HepG2 (cell line): ENCODE results near the gene ITGB7. TPM values are rescaled to one million over a fixed set of nuclear protein-coding genes. Genes with fewer than 3 reads are reported as not detected.

ENCODE experiments used
- BORCS8-MEF2B ChIP-seq: sonication (generic); formaldehyde crosslinking; IDR thresholded peaks from 2 replicates; pipeline ENCODE4 v1.8.0; 2022; ENCODE audit warnings: mild to moderate bottlenecking, missing genetic modification reagents
- E2F5 ChIP-seq: sonication (generic); formaldehyde crosslinking; conservative IDR thresholded peaks from 2 replicates; pipeline ENCODE4 v1.4.0; 2020; ENCODE audit warnings: missing genetic modification reagents
- HIVEP1 ChIP-seq: sonication (generic); formaldehyde crosslinking; IDR thresholded peaks from 2 replicates; pipeline ENCODE4 v1.4.0; 2020; ENCODE audit warnings: mild to moderate bottlenecking, missing genetic modification reagents
- HMG20A ChIP-seq: IDR thresholded peaks from 2 replicates; pipeline ENCODE4 v1.6.1; 2016; ENCODE audit warnings: borderline replicate concordance
- KDM5A ChIP-seq: fragments of 200-600 bp; sonication (generic); IDR thresholded peaks from 2 replicates; pipeline ENCODE4 v1.7.0; 2018; ENCODE audit warnings: antibody characterized with exemption, mild to moderate bottlenecking, low read length, borderline replicate concordance
- KLF11 ChIP-seq: IDR thresholded peaks from 2 replicates; pipeline ENCODE4 v1.6.1; 2016; ENCODE audit warnings: missing compliant biosample characterization
- MEIS2 ChIP-seq: sonication (generic); formaldehyde crosslinking; IDR thresholded peaks from 2 replicates; pipeline ENCODE4 v1.9.0; 2021; ENCODE audit warnings: mild to moderate bottlenecking, missing genetic modification reagents
- MIXL1 ChIP-seq: IDR thresholded peaks from 2 replicates; pipeline ENCODE4 v1.6.1; 2016
- NFE2 ChIP-seq: sonication (generic); formaldehyde crosslinking; IDR thresholded peaks from 2 replicates; pipeline ENCODE4 v1.4.0; 2020; ENCODE audit warnings: missing genetic modification reagents
- PAX8 ChIP-seq: sonication (generic); formaldehyde crosslinking; IDR thresholded peaks from 2 replicates; pipeline ENCODE4 v1.8.0; 2022; ENCODE audit warnings: mild to moderate bottlenecking, missing genetic modification reagents, borderline replicate concordance
- SIX4 ChIP-seq: sonication (generic); formaldehyde crosslinking; IDR thresholded peaks from 2 replicates; pipeline ENCODE4 v1.4.0; 2020; ENCODE audit warnings: missing genetic modification reagents
- ZNF577 ChIP-seq: sonication (generic); formaldehyde crosslinking; IDR thresholded peaks from 2 replicates; pipeline ENCODE4 v1.4.0; 2020; ENCODE audit warnings: mild to moderate bottlenecking, low read depth, missing genetic modification reagents, borderline replicate concordance
- ZNF615 ChIP-seq: sonication (generic); formaldehyde crosslinking; IDR thresholded peaks from 2 replicates; pipeline ENCODE4 v1.5.0; 2020; ENCODE audit warnings: mild to moderate bottlenecking, missing genetic modification reagents, borderline replicate concordance
- ZSCAN12 ChIP-seq: sonication (generic); formaldehyde crosslinking; IDR thresholded peaks from 2 replicates; pipeline ENCODE4 v1.9.0; 2021; ENCODE audit warnings: mild to moderate bottlenecking, missing genetic modification reagents
- polyA plus RNA-seq, 8 experiments: library from polyadenylated mRNA; depleted of rRNA in 3 of 8; stranded (reverse) in 7 of 8; unstranded in 1 of 8; fragments of >200 nt; fragmentation: Illumina TruSeq in 4 of 8; extraction: Trizol in 4 of 8; gene quantifications; 2 replicates each; pipeline versions ENCODE4 v1.2.1 to v1.2.3, GENCODE V29; 2011 to 2016; ENCODE audit warnings: low read depth in 4 of 8, missing spikeins in 1 of 8, mixed read lengths in 1 of 8; ENCODE audit not compliant: insufficient read depth in 1 of 8
- total RNA-seq, 5 experiments: library from RNA; depleted of rRNA; stranded (reverse); fragments of >200 nt; fragmentation: Illumina TruSeq; extraction: Trizol; gene quantifications; 2 replicates each; pipeline ENCODE4 v1.2.3, GENCODE V29; 2016; ENCODE audit warnings: low read depth in 1 of 5
- TF ChIP-seq, protein P1 (sequence below): sonication (generic); formaldehyde crosslinking; IDR thresholded peaks from 2 replicates; pipeline ENCODE4 v1.9.0; 2021; ENCODE audit warnings: mild to moderate bottlenecking, missing genetic modification reagents
- TF ChIP-seq, protein P2 (sequence below): sonication (generic); formaldehyde crosslinking; IDR thresholded peaks from 2 replicates; pipeline ENCODE4 v1.8.1; 2022; ENCODE audit warnings: low read depth, mild to moderate bottlenecking, missing genetic modification reagents

Gene ITGB7
- total and polyA plus RNA-seq, 2 of the 13 experiments (the other 11 are each of a cell fraction or from before 2014, with no cell fraction given): 0.16 to 0.18 TPM

DNA sequence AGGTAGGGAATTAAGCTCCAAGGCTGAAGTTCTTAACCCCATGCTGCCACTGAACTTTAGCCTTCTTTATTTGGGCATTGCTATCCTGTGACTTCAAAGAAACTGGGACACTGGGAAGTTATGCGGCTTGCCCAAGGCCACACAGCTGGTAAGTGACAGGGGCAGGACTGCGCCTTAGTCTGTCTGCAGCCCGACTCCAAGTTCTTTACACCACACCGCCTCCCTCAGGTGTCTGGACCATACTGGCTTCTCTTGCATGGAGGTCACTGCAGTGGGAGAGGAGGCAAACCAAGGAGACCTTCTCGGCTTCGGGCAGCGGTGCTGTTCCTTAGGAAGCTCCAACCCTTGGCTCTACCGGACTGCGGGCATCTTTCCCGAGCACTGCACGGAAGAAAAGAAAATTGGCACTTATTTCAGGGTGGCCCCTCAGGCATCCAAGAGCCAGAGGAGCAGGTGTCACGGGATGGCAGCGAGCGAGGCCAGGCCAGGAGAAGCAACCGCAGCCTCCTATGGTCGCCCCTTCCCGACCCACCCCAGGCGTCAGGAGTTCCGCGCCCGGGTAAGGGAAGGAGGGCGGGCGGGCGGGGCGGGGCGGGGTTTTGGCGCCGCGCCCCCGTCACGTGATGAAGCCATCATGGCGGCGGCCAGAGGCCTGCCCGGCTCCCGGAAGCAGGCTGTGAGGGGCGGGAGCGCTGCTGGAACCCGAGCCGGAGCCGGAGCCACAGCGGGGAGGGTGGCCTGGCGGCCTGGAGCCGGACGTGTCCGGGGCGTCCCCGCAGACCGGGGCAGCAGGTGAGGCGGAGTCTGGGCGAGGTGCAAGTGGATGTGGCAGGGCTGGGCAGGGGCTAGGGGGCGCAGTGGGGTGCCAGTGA lies 44.7 kb upstream of the ITGB7 start (continued):
- TF ChIP-seq ZSCAN12 (CRISPR knock-in tag) (no peak), PAX8 (no peak), HIVEP1 (CRISPR knock-in tag) (peak; percentile 23; the same call in 1 of the 2 replicates), NFE2 (no peak), BORCS8-MEF2B (CRISPR knock-in tag) (peak; percentile 70), HMG20A (CRISPR knock-in tag) (peak; percentile 5; the same call in 1 of the 2 replicates), KDM5A (peak; percentile 76), ZNF577 (CRISPR knock-in tag) (no peak), SIX4 (CRISPR knock-in tag) (no peak), MEIS2 (CRISPR knock-in tag) (peak; percentile 51; the same call in 1 of the 2 replicates), E2F5 (CRISPR knock-in tag) (peak; percentile 40; the same call in 1 of the 2 replicates), MIXL1 (CRISPR knock-in tag) (0 out of 2 replicates have a peak, but pooled peaks have one; percentile 10), KLF11 (CRISPR knock-in tag) (no peak), ZNF615 (CRISPR knock-in tag) (no peak)
- TF ChIP-seq, protein P1, sequence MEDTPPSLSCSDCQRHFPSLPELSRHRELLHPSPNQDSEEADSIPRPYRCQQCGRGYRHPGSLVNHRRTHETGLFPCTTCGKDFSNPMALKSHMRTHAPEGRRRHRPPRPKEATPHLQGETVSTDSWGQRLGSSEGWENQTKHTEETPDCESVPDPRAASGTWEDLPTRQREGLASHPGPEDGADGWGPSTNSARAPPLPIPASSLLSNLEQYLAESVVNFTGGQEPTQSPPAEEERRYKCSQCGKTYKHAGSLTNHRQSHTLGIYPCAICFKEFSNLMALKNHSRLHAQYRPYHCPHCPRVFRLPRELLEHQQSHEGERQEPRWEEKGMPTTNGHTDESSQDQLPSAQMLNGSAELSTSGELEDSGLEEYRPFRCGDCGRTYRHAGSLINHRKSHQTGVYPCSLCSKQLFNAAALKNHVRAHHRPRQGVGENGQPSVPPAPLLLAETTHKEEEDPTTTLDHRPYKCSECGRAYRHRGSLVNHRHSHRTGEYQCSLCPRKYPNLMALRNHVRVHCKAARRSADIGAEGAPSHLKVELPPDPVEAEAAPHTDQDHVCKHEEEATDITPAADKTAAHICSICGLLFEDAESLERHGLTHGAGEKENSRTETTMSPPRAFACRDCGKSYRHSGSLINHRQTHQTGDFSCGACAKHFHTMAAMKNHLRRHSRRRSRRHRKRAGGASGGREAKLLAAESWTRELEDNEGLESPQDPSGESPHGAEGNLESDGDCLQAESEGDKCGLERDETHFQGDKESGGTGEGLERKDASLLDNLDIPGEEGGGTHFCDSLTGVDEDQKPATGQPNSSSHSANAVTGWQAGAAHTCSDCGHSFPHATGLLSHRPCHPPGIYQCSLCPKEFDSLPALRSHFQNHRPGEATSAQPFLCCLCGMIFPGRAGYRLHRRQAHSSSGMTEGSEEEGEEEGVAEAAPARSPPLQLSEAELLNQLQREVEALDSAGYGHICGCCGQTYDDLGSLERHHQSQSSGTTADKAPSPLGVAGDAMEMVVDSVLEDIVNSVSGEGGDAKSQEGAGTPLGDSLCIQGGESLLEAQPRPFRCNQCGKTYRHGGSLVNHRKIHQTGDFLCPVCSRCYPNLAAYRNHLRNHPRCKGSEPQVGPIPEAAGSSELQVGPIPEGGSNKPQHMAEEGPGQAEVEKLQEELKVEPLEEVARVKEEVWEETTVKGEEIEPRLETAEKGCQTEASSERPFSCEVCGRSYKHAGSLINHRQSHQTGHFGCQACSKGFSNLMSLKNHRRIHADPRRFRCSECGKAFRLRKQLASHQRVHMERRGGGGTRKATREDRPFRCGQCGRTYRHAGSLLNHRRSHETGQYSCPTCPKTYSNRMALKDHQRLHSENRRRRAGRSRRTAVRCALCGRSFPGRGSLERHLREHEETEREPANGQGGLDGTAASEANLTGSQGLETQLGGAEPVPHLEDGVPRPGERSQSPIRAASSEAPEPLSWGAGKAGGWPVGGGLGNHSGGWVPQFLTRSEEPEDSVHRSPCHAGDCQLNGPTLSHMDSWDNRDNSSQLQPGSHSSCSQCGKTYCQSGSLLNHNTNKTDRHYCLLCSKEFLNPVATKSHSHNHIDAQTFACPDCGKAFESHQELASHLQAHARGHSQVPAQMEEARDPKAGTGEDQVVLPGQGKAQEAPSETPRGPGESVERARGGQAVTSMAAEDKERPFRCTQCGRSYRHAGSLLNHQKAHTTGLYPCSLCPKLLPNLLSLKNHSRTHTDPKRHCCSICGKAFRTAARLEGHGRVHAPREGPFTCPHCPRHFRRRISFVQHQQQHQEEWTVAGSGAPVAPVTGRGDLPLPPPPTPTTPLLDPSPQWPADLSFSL (CRISPR knock-in tag): no peak
- TF ChIP-seq, protein P2, sequence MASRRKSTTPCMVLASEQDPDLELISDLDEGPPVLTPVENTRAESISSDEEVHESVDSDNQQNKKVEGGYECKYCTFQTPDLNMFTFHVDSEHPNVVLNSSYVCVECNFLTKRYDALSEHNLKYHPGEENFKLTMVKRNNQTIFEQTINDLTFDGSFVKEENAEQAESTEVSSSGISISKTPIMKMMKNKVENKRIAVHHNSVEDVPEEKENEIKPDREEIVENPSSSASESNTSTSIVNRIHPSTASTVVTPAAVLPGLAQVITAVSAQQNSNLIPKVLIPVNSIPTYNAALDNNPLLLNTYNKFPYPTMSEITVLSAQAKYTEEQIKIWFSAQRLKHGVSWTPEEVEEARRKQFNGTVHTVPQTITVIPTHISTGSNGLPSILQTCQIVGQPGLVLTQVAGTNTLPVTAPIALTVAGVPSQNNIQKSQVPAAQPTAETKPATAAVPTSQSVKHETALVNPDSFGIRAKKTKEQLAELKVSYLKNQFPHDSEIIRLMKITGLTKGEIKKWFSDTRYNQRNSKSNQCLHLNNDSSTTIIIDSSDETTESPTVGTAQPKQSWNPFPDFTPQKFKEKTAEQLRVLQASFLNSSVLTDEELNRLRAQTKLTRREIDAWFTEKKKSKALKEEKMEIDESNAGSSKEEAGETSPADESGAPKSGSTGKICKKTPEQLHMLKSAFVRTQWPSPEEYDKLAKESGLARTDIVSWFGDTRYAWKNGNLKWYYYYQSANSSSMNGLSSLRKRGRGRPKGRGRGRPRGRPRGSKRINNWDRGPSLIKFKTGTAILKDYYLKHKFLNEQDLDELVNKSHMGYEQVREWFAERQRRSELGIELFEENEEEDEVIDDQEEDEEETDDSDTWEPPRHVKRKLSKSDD (CRISPR knock-in tag): 0 out of 2 replicates have a peak, but pooled peaks have one; percentile 66
